Ascending aorta (tissue), 2 donors: ENCODE data around the gene TBC1D5. TPM values are rescaled to one million over a fixed set of nuclear protein-coding genes. Genes with fewer than 3 reads are reported as not detected.

Source experiments
- DNase-seq, 2 donors: peaks; one replicate each; pipeline ENCODE4 v3.0.0-alpha.2; 2019; ENCODE audit warnings: low spot score in 2 of 2
- H3K27ac ChIP-seq, 2 donors: fragments of 200-600 bp; sonication (generic); one replicate each; pipeline ENCODE4 v1.5.1; 2016 to 2017; ENCODE audit warnings: mild to moderate bottlenecking in 1 of 2
- H3K27me3 ChIP-seq: fragments of 200-600 bp; sonication (generic); one replicate; pipeline ENCODE4 v1.5.1; 2017
- H3K36me3 ChIP-seq, 2 donors: fragments of 200-600 bp; sonication (generic); one replicate each; pipeline ENCODE4 v1.5.1; 2016
- H3K4me1 ChIP-seq, 2 donors: fragments of 200-600 bp; sonication (generic); one replicate each; pipeline ENCODE4 v1.5.1; 2016 to 2017; ENCODE audit warnings: mild to moderate bottlenecking in 1 of 2
- H3K4me3 ChIP-seq, 2 donors: fragments of 200-600 bp; sonication (generic); one replicate each; pipeline ENCODE4 v1.5.1; 2016 to 2017; ENCODE audit warnings: mild to moderate bottlenecking in 1 of 2
- H3K9me3 ChIP-seq, 2 donors: fragments of 200-600 bp; sonication (generic); one replicate each; pipeline ENCODE4 v1.5.1; 2016
- CTCF ChIP-seq, 3 experiments: fragments of 200-600 bp in 2 of 3; fragments of 450-650 bp in 1 of 3; sonication (generic) in 2 of 3; IDR thresholded peaks; one replicate each; pipeline ENCODE4 v1.5.1; 2016 to 2019; ENCODE audit warnings: antibody characterized with exemption in 3 of 3, mild to moderate bottlenecking in 1 of 3, moderate library complexity in 1 of 3
- intact Hi-C: fragments of 100-400 bp; cut with DNase I; formaldehyde crosslinking; loops from one replicate; pipeline ENCODE4 v1.15.1; 2023
- total RNA-seq: library from RNA; depleted of rRNA; stranded (reverse); fragments of >200 nt; gene quantifications from one replicate; pipeline ENCODE4 v1.1.0, GENCODE V29; 2016

The TBC1D5 gene
- total RNA-seq, 1 donor from 2014 or later: 43.3 TPM

- no peak for TF ChIP-seq CTCF (IDR thresholded peaks at IDR 0.05)
- H3K4me3 ChIP-seq: no peak overlapping the region
- no peak for DNase-seq
- no peak overlapping the region for H3K27ac ChIP-seq
- H3K36me3 ChIP-seq: no peaks in the 10 kb centered on the region
- H3K4me1 ChIP-seq: no peaks in the 10 kb centered on the region
- no peaks in the 10 kb centered on the region for H3K9me3 ChIP-seq
- intact Hi-C loops: no loop called here
- H3K27me3 ChIP-seq: no peaks in the 10 kb centered on the region
Observed at GRCh38 chr3:17456650-17457049, 285.8 kb downstream of the TBC1D5 start.

- H3K27ac ChIP-seq: no peak overlapping the region
Observed at GRCh38 chr3:17456046-17456445, 286.4 kb downstream of the TBC1D5 start.

GRCh38 chr3:17444865-17445264, 297.6 kb downstream of the TBC1D5 start:
- no peak for TF ChIP-seq CTCF (IDR thresholded peaks at IDR 0.05)
- DNase-seq: no peak
- H3K27ac ChIP-seq: no peak overlapping the region
- no peaks in the 10 kb centered on the region for H3K27me3 ChIP-seq
- no peak overlapping the region for H3K4me3 ChIP-seq
- intact Hi-C loops: no loop called here
- H3K4me1 ChIP-seq: no peaks in the 10 kb centered on the region
- H3K36me3 ChIP-seq: no peaks in the 10 kb centered on the region
- H3K9me3 ChIP-seq: peaks cover 0 to 4% of the 10 kb centered on the region in 2 donors

More at GRCh38 chr3:17456046-17456445, 286.4 kb downstream of the TBC1D5 start:
- Histone ChIP-seq H3K9me3 (no peaks in the 10 kb centered on the region), H3K4me1 (no peaks in the 10 kb centered on the region), H3K36me3 (no peaks in the 10 kb centered on the region), H3K27me3 (no peaks in the 10 kb centered on the region), H3K4me3 (no peak overlapping the region)
- TF ChIP-seq CTCF (IDR thresholded peaks at IDR 0.05): no peak
- intact Hi-C loops: no loop called here
- no peak for DNase-seq

GRCh38 chr3:17443142-17443541, 299.3 kb downstream of the TBC1D5 start:
- intact Hi-C loops: no loop called here
- no peak for TF ChIP-seq CTCF (IDR thresholded peaks at IDR 0.05)

GRCh38 chr3:17442332-17443049, 299.9 kb downstream of the TBC1D5 start:
- Histone ChIP-seq H3K36me3 (no peaks in the 10 kb centered on the region), H3K27me3 (no peaks in the 10 kb centered on the region), H3K4me3 (no peak overlapping the region), H3K9me3 (no peaks in the 10 kb centered on the region), H3K4me1 (no peaks in the 10 kb centered on the region), H3K27ac (no peak overlapping the region)
- no peak for DNase-seq
- intact Hi-C loops: no loop called here
- no peak for TF ChIP-seq CTCF (IDR thresholded peaks at IDR 0.05)

More at GRCh38 chr3:17443142-17443541, 299.3 kb downstream of the TBC1D5 start:
- Histone ChIP-seq H3K27me3 (no peaks in the 10 kb centered on the region), H3K36me3 (no peaks in the 10 kb centered on the region), H3K4me3 (no peak overlapping the region), H3K4me1 (no peaks in the 10 kb centered on the region), H3K27ac (no peak overlapping the region), H3K9me3 (no peaks in the 10 kb centered on the region)
- DNase-seq: no peak
